Panc1 (cell line): ENCODE measurements around the gene RPL28. TPM values are rescaled to one million over a fixed set of nuclear protein-coding genes. Genes with fewer than 3 reads are reported as not detected.

Source experiments
- ATAC-seq: fragments of 200-7000 bp; cut with Tn5 transposase; 2 replicates; pipeline ENCODE4 v1.9.1; 2020; ENCODE audit warnings: mild to moderate bottlenecking, moderate library complexity
- BruUV-seq: library from RNA; stranded (reverse); fragments of 400-500 nt; replicated peaks from 2 replicates; lab custom pipeline; 2021; lab: Mats Ljungman, UMichigan
- CTCF ChIA-PET: fragments of 300-600 bp; sonication (Branson Sonifier 250); formaldehyde crosslinking; loops from one replicate; lab custom pipeline; 2022; ENCODE audit warnings: antibody characterized with exemption; lab: Charles Lee
- POLR2A ChIA-PET: fragments of 300-600 bp; sonication (Branson Sonifier 250); formaldehyde crosslinking; loops from one replicate; lab custom pipeline; 2022; ENCODE audit warnings: antibody characterized with exemption; lab: Charles Lee
- DNase-seq: peaks from one replicate; pipeline ENCODE4 v3.0.0-alpha.2; 2010; ENCODE audit warnings: low read depth, low spot score
- H3K27ac ChIP-seq: 2 replicates; pipeline ENCODE4 v1.5.1; 2011; ENCODE audit warnings: mild to moderate bottlenecking, low read length, inconsistent platforms
- H3K27me3 ChIP-seq: fragments of 200-500 bp; sonication (Bioruptor generic); 2 replicates; pipeline ENCODE4 v1.6.0; 2014; ENCODE audit warnings: low read length, inconsistent platforms; ENCODE audit not compliant: control insufficient read depth, insufficient read depth
- H3K36me3 ChIP-seq: fragments of 200-500 bp; sonication (Bioruptor generic); 2 replicates; pipeline ENCODE4 v1.5.1; 2014; ENCODE audit warnings: inconsistent platforms, mild to moderate bottlenecking, low read length, moderate library complexity; ENCODE audit not compliant: control insufficient read depth, insufficient read depth
- H3K4me1 ChIP-seq: 2 replicates; pipeline ENCODE4 v1.5.1; 2011; ENCODE audit warnings: inconsistent platforms, mild to moderate bottlenecking, low read length, moderate library complexity; ENCODE audit not compliant: control insufficient read depth, insufficient read depth
- H3K4me3 ChIP-seq, 2 experiments: 2 replicates each; pipeline ENCODE4 v1.5.1; 2011 to 2012; ENCODE audit warnings: low read depth in 2 of 2, low read length in 2 of 2, mild to moderate bottlenecking in 2 of 2, inconsistent platforms in 1 of 2, moderate library complexity in 1 of 2
- H3K9me3 ChIP-seq: fragments of 200-500 bp; sonication (Bioruptor generic); 2 replicates; pipeline ENCODE4 v1.5.1; 2014; ENCODE audit warnings: low read depth, mild to moderate bottlenecking, inconsistent platforms, low read length, moderate library complexity; ENCODE audit not compliant: control insufficient read depth, insufficient read depth
- POLR2AphosphoS5 ChIP-seq: IDR thresholded peaks from 2 replicates; pipeline ENCODE4 v1.6.1; 2012; ENCODE audit warnings: mild to moderate bottlenecking, low read depth, low read length, moderate library complexity
- SIN3A ChIP-seq: IDR thresholded peaks from 2 replicates; pipeline ENCODE4 v1.6.1; 2012; ENCODE audit warnings: low read depth, mild to moderate bottlenecking, low read length, moderate library complexity, borderline replicate concordance; ENCODE audit not compliant: insufficient read depth
- TCF7L2 ChIP-seq: IDR thresholded peaks from 2 replicates; pipeline ENCODE4 v1.6.1; 2011; ENCODE audit warnings: mild to moderate bottlenecking, low read depth, low read length, inconsistent platforms
- in situ Hi-C: cut with HindIII; loops from 2 replicates; pipeline ENCODE4 v1.10.0; 2016; ENCODE audit warnings: low sequenced_read_pairs, low pct_unique_long_range_greater_than_20kb
- intact Hi-C: fragments of 100-400 bp; cut with micrococcal nuclease; formaldehyde crosslinking; loops from one replicate; pipeline ENCODE4 v1.10.0; 2022; ENCODE audit not compliant: unreplicated experiment
- total RNA-seq: library from RNA; stranded (reverse); gene quantifications from one replicate; pipeline ENCODE4 v1.2.1, GENCODE V29; 2021; ENCODE audit not compliant: unreplicated experiment
- TF ChIP-seq, protein P1 (sequence below), 2 experiments: IDR thresholded peaks; 2 replicates each; pipeline ENCODE4 v1.6.1; 2011 to 2012; ENCODE audit warnings: low read depth in 2 of 2, control low read depth in 1 of 2, low read length in 1 of 2, mild to moderate bottlenecking in 1 of 2, moderate library complexity in 1 of 2; ENCODE audit not compliant: insufficient read depth in 1 of 2
- TF ChIP-seq, protein P2 (sequence below): fragments of 450-650 bp; IDR thresholded peaks from 2 replicates; pipeline ENCODE4 v1.5.1; 2017; ENCODE audit warnings: mild to moderate bottlenecking

RPL28 gene
- total RNA-seq, 1 experiment from 2014 or later = 2,154 TPM

GRCh38 chr19:55405638-55406037, 19.9 kb downstream of the RPL28 start:
- Histone ChIP-seq H3K36me3 (peaks cover 32% of the 10 kb centered on the region), H3K27ac (peak overlapping the region; percentile 100), H3K4me1 (peaks cover 35% of the 10 kb centered on the region), H3K27me3 (no peaks in the 10 kb centered on the region), H3K9me3 (peaks cover 6% of the 10 kb centered on the region; the same call in 1 of the 2 replicates), H3K4me3 (peak overlapping the region; percentile 85 to 88)
- POLR2A ChIA-PET = interaction anchor here (0.7 kb wide), 1 partner anchor 842 kb away, joined by 3 read pairs; no protein-coding TSS in a partner anchor
- intact Hi-C loops = no loop called here
- DNase-seq (no peak), ATAC-seq (no peak)
- in situ Hi-C loops = no loop called here
- no peak for TF ChIP-seq SIN3A
- TF ChIP-seq, protein P1, sequence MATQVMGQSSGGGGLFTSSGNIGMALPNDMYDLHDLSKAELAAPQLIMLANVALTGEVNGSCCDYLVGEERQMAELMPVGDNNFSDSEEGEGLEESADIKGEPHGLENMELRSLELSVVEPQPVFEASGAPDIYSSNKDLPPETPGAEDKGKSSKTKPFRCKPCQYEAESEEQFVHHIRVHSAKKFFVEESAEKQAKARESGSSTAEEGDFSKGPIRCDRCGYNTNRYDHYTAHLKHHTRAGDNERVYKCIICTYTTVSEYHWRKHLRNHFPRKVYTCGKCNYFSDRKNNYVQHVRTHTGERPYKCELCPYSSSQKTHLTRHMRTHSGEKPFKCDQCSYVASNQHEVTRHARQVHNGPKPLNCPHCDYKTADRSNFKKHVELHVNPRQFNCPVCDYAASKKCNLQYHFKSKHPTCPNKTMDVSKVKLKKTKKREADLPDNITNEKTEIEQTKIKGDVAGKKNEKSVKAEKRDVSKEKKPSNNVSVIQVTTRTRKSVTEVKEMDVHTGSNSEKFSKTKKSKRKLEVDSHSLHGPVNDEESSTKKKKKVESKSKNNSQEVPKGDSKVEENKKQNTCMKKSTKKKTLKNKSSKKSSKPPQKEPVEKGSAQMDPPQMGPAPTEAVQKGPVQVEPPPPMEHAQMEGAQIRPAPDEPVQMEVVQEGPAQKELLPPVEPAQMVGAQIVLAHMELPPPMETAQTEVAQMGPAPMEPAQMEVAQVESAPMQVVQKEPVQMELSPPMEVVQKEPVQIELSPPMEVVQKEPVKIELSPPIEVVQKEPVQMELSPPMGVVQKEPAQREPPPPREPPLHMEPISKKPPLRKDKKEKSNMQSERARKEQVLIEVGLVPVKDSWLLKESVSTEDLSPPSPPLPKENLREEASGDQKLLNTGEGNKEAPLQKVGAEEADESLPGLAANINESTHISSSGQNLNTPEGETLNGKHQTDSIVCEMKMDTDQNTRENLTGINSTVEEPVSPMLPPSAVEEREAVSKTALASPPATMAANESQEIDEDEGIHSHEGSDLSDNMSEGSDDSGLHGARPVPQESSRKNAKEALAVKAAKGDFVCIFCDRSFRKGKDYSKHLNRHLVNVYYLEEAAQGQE (IDR thresholded peaks at IDR 0.05; ENCODE audit: insufficient read depth in 1 of 2, low read depth in 2 of 2, low read length in 1 of 2) = no peak
- CTCF ChIA-PET = no interaction called here
- no TSS peak for BruUV-seq

DNA sequence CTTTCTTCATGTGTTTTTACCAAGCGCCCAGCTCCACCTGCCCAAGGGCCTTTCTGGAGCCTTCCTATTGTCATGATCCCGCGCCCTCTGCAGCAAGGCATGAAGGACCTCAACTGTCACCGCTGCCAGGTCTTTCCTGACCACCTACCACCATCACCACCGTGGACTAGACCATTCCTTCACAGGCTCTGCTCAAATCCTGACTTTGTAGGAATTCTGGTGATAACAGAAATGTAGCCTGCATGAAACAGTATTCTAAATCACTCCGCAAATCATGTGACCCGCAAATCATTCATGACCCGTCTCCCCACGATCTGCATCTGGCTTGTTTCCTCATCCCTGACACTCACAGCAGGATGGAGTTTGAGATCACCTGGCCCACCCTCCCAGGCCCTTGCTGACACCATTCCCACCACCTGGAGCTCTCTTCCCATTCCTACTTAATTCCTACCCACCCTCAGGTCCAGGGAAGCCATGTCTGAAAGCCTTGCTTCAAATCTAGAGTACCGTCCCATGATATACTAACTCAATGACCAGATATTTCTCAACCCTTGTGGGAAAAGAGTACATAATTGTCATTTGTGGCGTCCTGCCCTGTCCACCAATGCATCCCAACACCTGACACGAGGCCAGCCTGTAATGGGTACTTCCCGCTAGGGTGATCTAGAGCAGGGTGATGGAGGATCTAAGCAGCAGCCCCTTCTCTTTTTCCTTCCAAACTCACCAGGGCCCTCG, 20.5 kb downstream of the RPL28 start:
- TSS peak; percentile 90 for BruUV-seq
- no peak for TF ChIP-seq SIN3A
- TF ChIP-seq TCF7L2 = no peak
- TF ChIP-seq POLR2AphosphoS5 = no peak
- TF ChIP-seq, protein P1 (IDR thresholded peaks at IDR 0.05; ENCODE audit: insufficient read depth in 1 of 2, low read depth in 2 of 2, low read length in 1 of 2) = no peak
- TF ChIP-seq, protein P2, sequence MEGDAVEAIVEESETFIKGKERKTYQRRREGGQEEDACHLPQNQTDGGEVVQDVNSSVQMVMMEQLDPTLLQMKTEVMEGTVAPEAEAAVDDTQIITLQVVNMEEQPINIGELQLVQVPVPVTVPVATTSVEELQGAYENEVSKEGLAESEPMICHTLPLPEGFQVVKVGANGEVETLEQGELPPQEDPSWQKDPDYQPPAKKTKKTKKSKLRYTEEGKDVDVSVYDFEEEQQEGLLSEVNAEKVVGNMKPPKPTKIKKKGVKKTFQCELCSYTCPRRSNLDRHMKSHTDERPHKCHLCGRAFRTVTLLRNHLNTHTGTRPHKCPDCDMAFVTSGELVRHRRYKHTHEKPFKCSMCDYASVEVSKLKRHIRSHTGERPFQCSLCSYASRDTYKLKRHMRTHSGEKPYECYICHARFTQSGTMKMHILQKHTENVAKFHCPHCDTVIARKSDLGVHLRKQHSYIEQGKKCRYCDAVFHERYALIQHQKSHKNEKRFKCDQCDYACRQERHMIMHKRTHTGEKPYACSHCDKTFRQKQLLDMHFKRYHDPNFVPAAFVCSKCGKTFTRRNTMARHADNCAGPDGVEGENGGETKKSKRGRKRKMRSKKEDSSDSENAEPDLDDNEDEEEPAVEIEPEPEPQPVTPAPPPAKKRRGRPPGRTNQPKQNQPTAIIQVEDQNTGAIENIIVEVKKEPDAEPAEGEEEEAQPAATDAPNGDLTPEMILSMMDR = no peak
- Histone ChIP-seq H3K9me3 (peaks cover 6% of the 10 kb centered on the region; the same call in 1 of the 2 replicates), H3K27me3 (no peaks in the 10 kb centered on the region), H3K27ac (peak overlapping the region; percentile 100), H3K36me3 (peaks cover 32% of the 10 kb centered on the region), H3K4me3 (peak overlapping the region; percentile 85 to 88), H3K4me1 (peaks cover 35% of the 10 kb centered on the region)
- intact Hi-C loops = no loop called here
- in situ Hi-C loops = no loop called here
- no peak for ATAC-seq
- CTCF ChIA-PET = no interaction called here
- no peak for DNase-seq
- POLR2A ChIA-PET = interaction anchor here (0.7 kb wide), 1 partner anchor 841 kb away, joined by 3 read pairs; no protein-coding TSS in a partner anchor
